Duodenal mucosa (tissue), 2 donors: ENCODE data around the gene MAN1C1.
"Not testable (repeated sequence)": the region's sequence is repeated elsewhere in the genome, so short reads cannot be mapped to it uniquely, and the experiment has no call there.

Experiments
- H3K27ac ChIP-seq: one replicate; pipeline ENCODE4 v1.7.0; 2013; ENCODE audit warnings: low read depth, low read length
- H3K27me3 ChIP-seq, 2 donors: one replicate each; pipeline ENCODE4 v1.7.0; 2013; ENCODE audit warnings: low read length in 2 of 2, control low read depth in 1 of 2; ENCODE audit not compliant: insufficient read depth in 2 of 2, control insufficient read depth in 1 of 2
- H3K36me3 ChIP-seq, 2 donors: one replicate each; pipeline ENCODE4 v1.7.0; 2013; ENCODE audit warnings: low read length in 2 of 2, control low read depth in 1 of 2; ENCODE audit not compliant: insufficient read depth in 2 of 2, control insufficient read depth in 1 of 2
- H3K4me1 ChIP-seq, 2 donors: one replicate each; pipeline ENCODE4 v1.7.0; 2013; ENCODE audit warnings: low read length in 2 of 2, control low read depth in 1 of 2; ENCODE audit not compliant: insufficient read depth in 2 of 2, control insufficient read depth in 1 of 2
- H3K4me3 ChIP-seq, 2 donors: one replicate each; pipeline ENCODE4 v1.7.0; 2013; ENCODE audit warnings: low read length in 2 of 2, low read depth in 1 of 2
- H3K9ac ChIP-seq, 2 donors: one replicate each; pipeline ENCODE4 v1.7.0; 2013; ENCODE audit warnings: low read length in 2 of 2, low read depth in 1 of 2
- H3K9me3 ChIP-seq, 2 donors: one replicate each; pipeline ENCODE4 v1.7.0; 2013; ENCODE audit warnings: low read length in 2 of 2, control low read depth in 1 of 2; ENCODE audit not compliant: control insufficient read depth in 1 of 2

Gene MAN1C1

GRCh38 chr1:25727635-25728286 lies 111.2 kb downstream of the MAN1C1 start:
- H3K27ac ChIP-seq, result no peak overlapping the region
- no peak overlapping the region for H3K4me3 ChIP-seq
- no peak overlapping the region for H3K9ac ChIP-seq
- H3K4me1 ChIP-seq, result peaks cover 19% of the 10 kb centered on the region in 2 donors
- no peaks in the 10 kb centered on the region for H3K36me3 ChIP-seq
- H3K27me3 ChIP-seq, result peaks cover 0 to 4% of the 10 kb centered on the region in 2 donors
- no peaks in the 10 kb centered on the region for H3K9me3 ChIP-seq

- H3K9me3 ChIP-seq, result no peaks in the 10 kb centered on the region
- no peak overlapping the region for H3K4me3 ChIP-seq
- no peaks in the 10 kb centered on the region for H3K36me3 ChIP-seq
- H3K9ac ChIP-seq, result no peak overlapping the region
- H3K4me1 ChIP-seq, result peaks cover 19% of the 10 kb centered on the region in 2 donors
- no peak overlapping the region for H3K27ac ChIP-seq
- H3K27me3 ChIP-seq, result peaks cover 0 to 3% of the 10 kb centered on the region in 2 donors
These were observed 111.8 kb downstream of the MAN1C1 start for GRCh38 chr1:25728301-25728935.

GRCh38 chr1:25729045-25729444 lies 112.5 kb downstream of the MAN1C1 start:
- H3K36me3 ChIP-seq, result no peaks in the 10 kb centered on the region
- no peaks in the 10 kb centered on the region for H3K27me3 ChIP-seq
- peaks cover 19% of the 10 kb centered on the region in 2 donors for H3K4me1 ChIP-seq
- H3K9ac ChIP-seq, result no peak overlapping the region
- H3K4me3 ChIP-seq, result no peak overlapping the region
- no peaks in the 10 kb centered on the region for H3K9me3 ChIP-seq
- no peak overlapping the region for H3K27ac ChIP-seq

- H3K4me1 ChIP-seq, result peaks cover 19% of the 10 kb centered on the region in 2 donors
- H3K27ac ChIP-seq, result no peak overlapping the region
- H3K9me3 ChIP-seq, result no peaks in the 10 kb centered on the region
- no peak overlapping the region for H3K4me3 ChIP-seq
- no peaks in the 10 kb centered on the region for H3K36me3 ChIP-seq
- no peak overlapping the region for H3K9ac ChIP-seq
- no peaks in the 10 kb centered on the region for H3K27me3 ChIP-seq
These were observed 113.4 kb downstream of the MAN1C1 start for GRCh38 chr1:25729790-25730644.

GRCh38 chr1:25731148-25731547 lies 114.6 kb downstream of the MAN1C1 start:
- Histone ChIP-seq H3K9ac (no peak overlapping the region), H3K36me3 (no peaks in the 10 kb centered on the region), H3K27me3 (no peaks in the 10 kb centered on the region), H3K9me3 (no peaks in the 10 kb centered on the region), H3K4me3 (no peak overlapping the region), H3K4me1 (peaks cover 19% of the 10 kb centered on the region in 2 donors), H3K27ac (no peak overlapping the region)

GRCh38 chr1:25731626-25732370 lies 115.2 kb downstream of the MAN1C1 start:
- Histone ChIP-seq H3K27me3 (no peaks in the 10 kb centered on the region), H3K9me3 (no peaks in the 10 kb centered on the region), H3K4me1 (peaks cover 19 to 22% of the 10 kb centered on the region in 2 donors), H3K4me3 (no peak overlapping the region), H3K9ac (no peak overlapping the region), H3K27ac (no peak overlapping the region), H3K36me3 (no peaks in the 10 kb centered on the region)

- Histone ChIP-seq H3K36me3 (no peaks in the 10 kb centered on the region), H3K4me1 (peaks cover 9 to 15% of the 10 kb centered on the region in 2 donors), H3K4me3 (no peak overlapping the region), H3K27me3 (no peaks in the 10 kb centered on the region), H3K9me3 (no peaks in the 10 kb centered on the region), H3K9ac (no peak overlapping the region), H3K27ac (no peak overlapping the region)
These were observed 116.2 kb downstream of the MAN1C1 start for GRCh38 chr1:25732821-25733220.

- Histone ChIP-seq H3K4me1 (peaks cover 7 to 13% of the 10 kb centered on the region in 2 donors), H3K9ac (no peak overlapping the region), H3K27me3 (no peaks in the 10 kb centered on the region), H3K4me3 (no peak overlapping the region), H3K27ac (no peak overlapping the region), H3K36me3 (no peaks in the 10 kb centered on the region), H3K9me3 (no peaks in the 10 kb centered on the region)
These were observed 116.7 kb downstream of the MAN1C1 start for GRCh38 chr1:25733271-25733670.

- not testable (repeated sequence) for H3K4me3 ChIP-seq, H3K4me1 ChIP-seq, H3K9ac ChIP-seq, H3K36me3 ChIP-seq, H3K27ac ChIP-seq, H3K27me3 ChIP-seq, H3K9me3 ChIP-seq
These were observed 118.4 kb downstream of the MAN1C1 start for GRCh38 chr1:25734991-25735390.
